Right hindlimb (tissue), 1 donor: ENCODE results near the gene NOVA1.
"Not testable (repeated sequence)": the region's sequence is repeated elsewhere in the genome, so short reads cannot be mapped to it uniquely, and the experiment has no call there.

Experiments used
- DNase-seq: peaks from one replicate; pipeline ENCODE4 v3.0.0-alpha.2; 2018

Gene NOVA1

GRCh38 chr14:26597589-26598080, at the start of gene NOVA1:
Gene NOVA1 (minus strand): TSS chr14:26598033. CDS start chr14:26597436, 597 bp downstream.
- DNase-seq, result no peak

GRCh38 chr14:26645057-26645456, 47.2 kb upstream of the NOVA1 start:
- DNase-seq, result not testable (repeated sequence)

GRCh38 chr14:26636561-26636960, 38.7 kb upstream of the NOVA1 start:
- DNase-seq, result no peak

- not testable (repeated sequence) for DNase-seq
Observed at GRCh38 chr14:26634946-26635345, 37.1 kb upstream of the NOVA1 start.

- no peak for DNase-seq
Observed at GRCh38 chr14:26626256-26626655, 28.4 kb upstream of the NOVA1 start.

- no peak for DNase-seq
Observed at GRCh38 chr14:26622611-26623010, 24.8 kb upstream of the NOVA1 start.

GRCh38 chr14:26621807-26622560, 24.2 kb upstream of the NOVA1 start:
- no peak for DNase-seq

GRCh38 chr14:26621364-26621763, 23.5 kb upstream of the NOVA1 start:
- DNase-seq, result no peak

GRCh38 chr14:26611259-26611658, 13.4 kb upstream of the NOVA1 start:
- no peak for DNase-seq

GRCh38 chr14:26606729-26607312, 9.0 kb upstream of the NOVA1 start:
- no peak for DNase-seq

GRCh38 chr14:26605602-26606001, 7.8 kb upstream of the NOVA1 start:
- DNase-seq, result no peak

- DNase-seq, result no peak
Observed at GRCh38 chr14:26602902-26603301, 5.1 kb upstream of the NOVA1 start.

GRCh38 chr14:26601856-26602255, 4.0 kb upstream of the NOVA1 start:
- no peak for DNase-seq

GRCh38 chr14:26599291-26599690, 1.5 kb upstream of the NOVA1 start:
- no peak for DNase-seq

GRCh38 chr14:26598672-26599131, 869 bp upstream of the NOVA1 start:
- DNase-seq, result no peak

GRCh38 chr14:26598081-26598671, 343 bp upstream of the NOVA1 start:
- DNase-seq, result peak; percentile 96

GRCh38 chr14:26597071-26597588, 703 bp downstream of the NOVA1 start:
- DNase-seq, result peak; percentile 73

- peak; percentile 52 for DNase-seq
Observed at GRCh38 chr14:26596543-26597061, 1.2 kb downstream of the NOVA1 start.

- no peak for DNase-seq
Observed at GRCh38 chr14:26595926-26596542, 1.8 kb downstream of the NOVA1 start.

- no peak for DNase-seq
Observed at GRCh38 chr14:26594756-26595545, 2.9 kb downstream of the NOVA1 start.

GRCh38 chr14:26594148-26594547, 3.7 kb downstream of the NOVA1 start:
- no peak for DNase-seq

GRCh38 chr14:26593357-26593756, 4.5 kb downstream of the NOVA1 start:
- DNase-seq, result no peak
